DND-41 (cell line): ENCODE measurements around the gene SPATA45.

ENCODE experiments used
- ATAC-seq: fragments of 200-7000 bp; cut with Tn5 transposase; 3 replicates; pipeline ENCODE4 v1.9.1; 2021; ENCODE audit warnings: low read depth; ENCODE audit not compliant: insufficient read depth
- DNase-seq: peaks from one replicate; pipeline ENCODE4 v3.0.0-alpha.2; 2020
- H2AFZ ChIP-seq: 2 replicates; pipeline ENCODE4 v1.6.0; 2012; ENCODE audit warnings: low read depth, low read length
- H3K27ac ChIP-seq: 2 replicates; pipeline ENCODE4 v1.5.1; 2012; ENCODE audit warnings: low read length, inconsistent platforms
- H3K27me3 ChIP-seq: fragments of 200-600 bp; sonication (generic); 2 replicates; pipeline ENCODE4 v1.6.0; 2012; ENCODE audit warnings: low read length, mild to moderate bottlenecking, inconsistent platforms; ENCODE audit not compliant: insufficient read depth, poor library complexity
- H3K36me3 ChIP-seq: 2 replicates; pipeline ENCODE4 v1.5.1; 2012; ENCODE audit warnings: low read length, inconsistent platforms; ENCODE audit not compliant: insufficient read depth
- H3K4me1 ChIP-seq: 2 replicates; pipeline ENCODE4 v1.5.1; 2012; ENCODE audit warnings: mild to moderate bottlenecking, low read length; ENCODE audit not compliant: insufficient read depth
- H3K4me2 ChIP-seq: 2 replicates; pipeline ENCODE4 v1.6.0; 2012; ENCODE audit warnings: mild to moderate bottlenecking, moderate library complexity, low read length, inconsistent platforms; ENCODE audit not compliant: insufficient read depth
- H3K4me3 ChIP-seq, 2 experiments: fragments of 200-600 bp in 1 of 2; shearing (Covaris generic) in 1 of 2; 2 replicates each; pipeline ENCODE4 v1.5.1; 2012 to 2016; ENCODE audit warnings: inconsistent platforms in 2 of 2, low read length in 2 of 2, mild to moderate bottlenecking in 2 of 2, low read depth in 1 of 2, moderate library complexity in 1 of 2
- H3K79me2 ChIP-seq: 2 replicates; pipeline ENCODE4 v1.6.0; 2012; ENCODE audit warnings: low read length, inconsistent platforms; ENCODE audit not compliant: insufficient read depth
- H3K9ac ChIP-seq: 2 replicates; pipeline ENCODE4 v1.6.0; 2012; ENCODE audit warnings: low read depth, mild to moderate bottlenecking, inconsistent platforms, low read length, moderate library complexity
- H3K9me3 ChIP-seq: 2 replicates; pipeline ENCODE4 v1.5.1; 2012; ENCODE audit warnings: low read length, moderate library complexity, mild to moderate bottlenecking, inconsistent platforms; ENCODE audit not compliant: insufficient read depth, severe bottlenecking
- H4K20me1 ChIP-seq: 2 replicates; pipeline ENCODE4 v1.6.0; 2012; ENCODE audit warnings: low read length; ENCODE audit not compliant: insufficient read depth
- EZH2 ChIP-seq: IDR thresholded peaks from 3 replicates; pipeline ENCODE4 v1.6.1; 2012; ENCODE audit warnings: borderline replicate concordance, low read depth, mild to moderate bottlenecking, moderate library complexity, low read length, inconsistent platforms; ENCODE audit not compliant: severe bottlenecking
- TF ChIP-seq, protein P1 (sequence below): IDR thresholded peaks from 2 replicates; pipeline ENCODE4 v1.5.1; 2012; ENCODE audit warnings: borderline replicate concordance, low read length, moderate library complexity, mild to moderate bottlenecking; ENCODE audit not compliant: poor library complexity, severe bottlenecking; ENCODE audit errors: extremely low read depth

Gene SPATA45

DNA sequence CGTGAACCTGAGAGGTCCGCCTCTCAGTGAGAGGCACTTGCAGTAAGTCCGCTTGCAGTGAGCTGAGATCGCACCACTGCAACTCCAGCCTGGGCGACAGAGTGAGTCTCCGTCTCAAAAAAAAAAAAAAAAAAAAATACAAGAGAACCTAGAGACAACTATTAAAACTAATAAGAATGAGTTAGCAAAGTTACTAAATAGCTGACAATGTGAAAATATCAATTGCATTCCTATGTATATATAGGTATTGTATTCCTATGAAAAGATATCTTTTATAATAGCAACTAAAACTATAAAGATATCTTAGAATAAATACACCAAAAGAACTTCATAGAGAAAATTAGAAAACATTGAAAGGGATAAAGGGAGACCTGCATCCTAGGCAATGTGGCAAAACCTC, 31.0 kb upstream of the SPATA45 start:
- Histone ChIP-seq H3K4me2 (no peak overlapping the region), H3K9ac (no peak overlapping the region), H3K79me2 (no peaks in the 10 kb centered on the region), H3K4me1 (no peaks in the 10 kb centered on the region), H2AFZ (no peak overlapping the region), H4K20me1 (no peaks in the 10 kb centered on the region), H3K27ac (no peak overlapping the region), H3K9me3 (no peaks in the 10 kb centered on the region), H3K27me3 (no peaks in the 10 kb centered on the region), H3K36me3 (peaks cover 57% of the 10 kb centered on the region), H3K4me3 (no peak overlapping the region)
- no peak for ATAC-seq
- TF ChIP-seq, protein P1, sequence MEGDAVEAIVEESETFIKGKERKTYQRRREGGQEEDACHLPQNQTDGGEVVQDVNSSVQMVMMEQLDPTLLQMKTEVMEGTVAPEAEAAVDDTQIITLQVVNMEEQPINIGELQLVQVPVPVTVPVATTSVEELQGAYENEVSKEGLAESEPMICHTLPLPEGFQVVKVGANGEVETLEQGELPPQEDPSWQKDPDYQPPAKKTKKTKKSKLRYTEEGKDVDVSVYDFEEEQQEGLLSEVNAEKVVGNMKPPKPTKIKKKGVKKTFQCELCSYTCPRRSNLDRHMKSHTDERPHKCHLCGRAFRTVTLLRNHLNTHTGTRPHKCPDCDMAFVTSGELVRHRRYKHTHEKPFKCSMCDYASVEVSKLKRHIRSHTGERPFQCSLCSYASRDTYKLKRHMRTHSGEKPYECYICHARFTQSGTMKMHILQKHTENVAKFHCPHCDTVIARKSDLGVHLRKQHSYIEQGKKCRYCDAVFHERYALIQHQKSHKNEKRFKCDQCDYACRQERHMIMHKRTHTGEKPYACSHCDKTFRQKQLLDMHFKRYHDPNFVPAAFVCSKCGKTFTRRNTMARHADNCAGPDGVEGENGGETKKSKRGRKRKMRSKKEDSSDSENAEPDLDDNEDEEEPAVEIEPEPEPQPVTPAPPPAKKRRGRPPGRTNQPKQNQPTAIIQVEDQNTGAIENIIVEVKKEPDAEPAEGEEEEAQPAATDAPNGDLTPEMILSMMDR = no peak
- no peak for TF ChIP-seq EZH2
- no peak for DNase-seq

DNA sequence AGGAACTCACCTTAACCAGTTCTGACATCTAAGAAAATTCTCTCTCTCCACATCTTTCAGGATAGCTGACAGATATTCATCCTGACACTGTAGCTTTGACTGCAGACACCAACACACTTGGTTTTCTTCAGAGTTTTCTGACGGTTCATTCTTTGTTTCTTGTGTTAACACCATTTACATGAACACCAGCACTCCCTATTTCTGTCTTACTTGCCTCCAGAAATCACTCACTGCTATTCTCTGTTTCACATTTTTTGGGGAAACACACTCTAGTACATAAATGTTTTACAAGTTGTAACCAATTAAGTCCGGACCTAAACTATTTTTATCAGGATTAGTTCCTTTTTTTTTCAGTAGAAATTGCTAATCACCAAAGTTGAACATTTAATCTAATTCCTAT, 26.1 kb upstream of the SPATA45 start:
- no peaks in the 10 kb centered on the region for H3K79me2 ChIP-seq
- H3K9me3 ChIP-seq = no peaks in the 10 kb centered on the region
- peaks cover 52% of the 10 kb centered on the region for H3K36me3 ChIP-seq
- no peak overlapping the region for H2AFZ ChIP-seq
- H3K27ac ChIP-seq = no peak overlapping the region
- no peak for DNase-seq
- H3K4me2 ChIP-seq = no peak overlapping the region
- no peak overlapping the region for H3K9ac ChIP-seq
- no peak for ATAC-seq
- TF ChIP-seq EZH2 = no peak
- TF ChIP-seq, protein P1 = no peak
- no peaks in the 10 kb centered on the region for H3K4me1 ChIP-seq
- no peak overlapping the region for H3K4me3 ChIP-seq
- H3K27me3 ChIP-seq = no peaks in the 10 kb centered on the region
- no peaks in the 10 kb centered on the region for H4K20me1 ChIP-seq

DNA sequence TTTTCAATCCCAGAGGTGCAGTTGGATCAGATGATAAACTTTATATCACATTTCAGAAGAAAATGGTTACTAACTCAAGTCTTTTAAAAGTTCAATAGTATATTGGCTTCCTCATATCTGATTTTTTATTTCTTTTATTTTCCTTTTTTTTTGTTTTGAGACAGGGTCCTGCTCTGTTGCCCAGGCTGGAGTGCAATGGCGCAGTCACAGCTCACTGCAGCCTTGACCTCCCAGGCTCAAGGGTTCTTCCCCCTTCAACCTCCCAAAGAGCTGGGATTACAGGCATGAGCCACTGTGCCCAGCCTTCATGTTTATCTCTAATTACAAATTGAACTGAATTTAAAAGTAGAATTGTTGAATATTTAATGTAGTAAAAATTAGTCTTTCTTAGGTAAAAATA, 24.5 kb upstream of the SPATA45 start:
- no peak for TF ChIP-seq EZH2
- TF ChIP-seq, protein P1 = no peak
- Histone ChIP-seq H3K4me2 (no peak overlapping the region), H3K4me3 (no peak overlapping the region), H3K9me3 (no peaks in the 10 kb centered on the region), H3K27me3 (no peaks in the 10 kb centered on the region), H3K27ac (no peak overlapping the region), H3K9ac (no peak overlapping the region), H4K20me1 (no peaks in the 10 kb centered on the region), H3K79me2 (no peaks in the 10 kb centered on the region), H2AFZ (no peak overlapping the region), H3K36me3 (peaks cover 49% of the 10 kb centered on the region), H3K4me1 (no peaks in the 10 kb centered on the region)
- ATAC-seq (no peak), DNase-seq (no peak)

DNA sequence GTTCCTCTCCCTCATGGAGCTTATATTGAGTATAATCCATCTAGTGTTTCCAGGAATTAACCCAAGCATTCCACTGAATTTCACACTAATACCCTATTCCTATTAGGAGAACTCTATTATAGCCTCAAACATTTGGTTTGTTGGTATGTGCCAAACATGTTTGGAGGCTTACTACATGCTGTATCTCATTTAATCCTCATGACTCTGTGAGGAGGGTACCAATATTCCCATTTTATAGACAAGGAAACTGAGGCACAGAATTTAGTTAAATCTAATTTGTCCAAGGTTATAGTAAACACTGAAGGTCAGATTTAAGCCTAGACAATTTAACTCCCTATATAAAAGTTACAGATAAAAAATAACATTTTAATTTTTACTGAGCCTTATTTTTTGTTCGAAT, 19.7 kb upstream of the SPATA45 start:
- no peak overlapping the region for H3K27ac ChIP-seq
- H4K20me1 ChIP-seq = 0 out of 2 replicates have a peak, but pooled peaks cover 3% of the 10 kb centered on the region
- ATAC-seq (no peak), DNase-seq (no peak)
- H2AFZ ChIP-seq = no peak overlapping the region
- peaks cover 36% of the 10 kb centered on the region for H3K36me3 ChIP-seq
- no peak overlapping the region for H3K9ac ChIP-seq
- peaks cover 12% of the 10 kb centered on the region for H3K4me1 ChIP-seq
- no peaks in the 10 kb centered on the region for H3K9me3 ChIP-seq
- H3K27me3 ChIP-seq = no peaks in the 10 kb centered on the region
- no peak overlapping the region for H3K4me2 ChIP-seq
- TF ChIP-seq, protein P1 = no peak
- no peak for TF ChIP-seq EZH2
- peaks cover 20% of the 10 kb centered on the region for H3K79me2 ChIP-seq
- no peak overlapping the region for H3K4me3 ChIP-seq
